GM18873 (cell line): ENCODE measurements around the gene MT1E.
"Not testable (repeated sequence)": the region's sequence is repeated elsewhere in the genome, so short reads cannot be mapped to it uniquely, and the experiment has no call there.

Experiments used
- ATAC-seq: cut with Tn5 transposase; IDR thresholded peaks from one replicate; pipeline ENCODE4 v1.9.1; 2021; ENCODE audit warnings: mild to moderate bottlenecking, moderate library complexity, moderate number of reproducible peaks; ENCODE audit not compliant: unreplicated experiment, low FRiP score

MT1E gene

GRCh38 chr16:56625140-56625942 is at the start of gene MT1E:
TSS of gene MT1E (plus strand) at chr16:56625781. CDS start at chr16:56625852, 71 bp downstream.
- ATAC-seq = no peak

- ATAC-seq = no peak
Measured at GRCh38 chr16:56576585-56577299, 48.8 kb upstream of the MT1E start.

GRCh38 chr16:56577300-56577625 is 48.3 kb upstream of the MT1E start:
- no peak for ATAC-seq

GRCh38 chr16:56580391-56581048 is 45.1 kb upstream of the MT1E start:
- no peak for ATAC-seq

- ATAC-seq = not testable (repeated sequence)
Measured at GRCh38 chr16:56582911-56583310, 42.7 kb upstream of the MT1E start.

GRCh38 chr16:56583351-56584168 is 42.0 kb upstream of the MT1E start:
- ATAC-seq = no peak

GRCh38 chr16:56584276-56584675 is 41.3 kb upstream of the MT1E start:
- ATAC-seq = no peak

GRCh38 chr16:56588781-56589140 is 36.8 kb upstream of the MT1E start:
- ATAC-seq = no peak

GRCh38 chr16:56589141-56590039 is 36.2 kb upstream of the MT1E start, which contains the start of gene MT3:
TSS of gene MT3 (plus strand) at chr16:56589528. CDS start at chr16:56589591, 63 bp downstream.
- no peak for ATAC-seq

- ATAC-seq = no peak
Measured at GRCh38 chr16:56591377-56592060, 34.1 kb upstream of the MT1E start.

GRCh38 chr16:56593573-56594291 is 31.8 kb upstream of the MT1E start:
- no peak for ATAC-seq

GRCh38 chr16:56594292-56594619 is 31.3 kb upstream of the MT1E start:
- ATAC-seq = no peak

- no peak for ATAC-seq
Measured at GRCh38 chr16:56600398-56600999, 25.1 kb upstream of the MT1E start.

- no peak for ATAC-seq
Measured at GRCh38 chr16:56601325-56601724, 24.3 kb upstream of the MT1E start.

- no peak for ATAC-seq
Measured at GRCh38 chr16:56603589-56603988, 22.0 kb upstream of the MT1E start.

- no peak for ATAC-seq
Measured at GRCh38 chr16:56604966-56605365, 20.6 kb upstream of the MT1E start.

- no peak for ATAC-seq
Measured at GRCh38 chr16:56605475-56605874, 20.1 kb upstream of the MT1E start.

GRCh38 chr16:56606071-56606475 is 19.5 kb upstream of the MT1E start:
- ATAC-seq = no peak
